Nephron (organoid): ENCODE results near the gene PKD1L1.
A peak's percentile ranks its signal among the peaks of the same experiment; 100 is the strongest.
"Not testable (repeated sequence)": the region's sequence is repeated elsewhere in the genome, so short reads cannot be mapped to it uniquely, and the experiment has no call there.

ENCODE experiments used
- H3K27ac Mint-ChIP-seq, 3 experiments: 2 replicates each; pipeline ENCODE4 v1.8.0; 2020; ENCODE audit warnings: mixed read lengths in 3 of 3, mild to moderate bottlenecking in 2 of 3, moderate library complexity in 1 of 3
- H3K27me3 Mint-ChIP-seq: 2 replicates; pipeline ENCODE4 v1.8.0; 2021; ENCODE audit warnings: low read depth, mild to moderate bottlenecking, moderate library complexity, mixed read lengths
- H3K36me3 Mint-ChIP-seq: 2 replicates; pipeline ENCODE4 v1.8.0; 2020; ENCODE audit warnings: low read depth, mixed read lengths
- H3K4me1 Mint-ChIP-seq: 2 replicates; pipeline ENCODE4 v1.8.0; 2020; ENCODE audit warnings: mixed read lengths
- H3K4me3 Mint-ChIP-seq, 3 experiments: 2 replicates each; pipeline ENCODE4 v1.8.0; 2020; ENCODE audit warnings: mild to moderate bottlenecking in 3 of 3, mixed read lengths in 3 of 3, moderate library complexity in 2 of 3
- H3K9me3 Mint-ChIP-seq: 2 replicates; pipeline ENCODE4 v1.8.0; 2020; ENCODE audit warnings: mixed read lengths
- TF ChIP-seq, protein P1 (sequence below), 3 experiments: fragments of 200-600 bp; sonication (generic); IDR thresholded peaks; one replicate each; pipeline ENCODE4 v1.5.0; 2021; ENCODE audit warnings: antibody characterized with exemption in 3 of 3; ENCODE audit not compliant: unreplicated experiment in 3 of 3

Gene PKD1L1

GRCh38 chr7:47988496-47989386 is 40.5 kb upstream of the PKD1L1 start:
- H3K4me1 Mint-ChIP-seq: peaks cover 18% of the 10 kb centered on the region
- TF ChIP-seq, protein P1, sequence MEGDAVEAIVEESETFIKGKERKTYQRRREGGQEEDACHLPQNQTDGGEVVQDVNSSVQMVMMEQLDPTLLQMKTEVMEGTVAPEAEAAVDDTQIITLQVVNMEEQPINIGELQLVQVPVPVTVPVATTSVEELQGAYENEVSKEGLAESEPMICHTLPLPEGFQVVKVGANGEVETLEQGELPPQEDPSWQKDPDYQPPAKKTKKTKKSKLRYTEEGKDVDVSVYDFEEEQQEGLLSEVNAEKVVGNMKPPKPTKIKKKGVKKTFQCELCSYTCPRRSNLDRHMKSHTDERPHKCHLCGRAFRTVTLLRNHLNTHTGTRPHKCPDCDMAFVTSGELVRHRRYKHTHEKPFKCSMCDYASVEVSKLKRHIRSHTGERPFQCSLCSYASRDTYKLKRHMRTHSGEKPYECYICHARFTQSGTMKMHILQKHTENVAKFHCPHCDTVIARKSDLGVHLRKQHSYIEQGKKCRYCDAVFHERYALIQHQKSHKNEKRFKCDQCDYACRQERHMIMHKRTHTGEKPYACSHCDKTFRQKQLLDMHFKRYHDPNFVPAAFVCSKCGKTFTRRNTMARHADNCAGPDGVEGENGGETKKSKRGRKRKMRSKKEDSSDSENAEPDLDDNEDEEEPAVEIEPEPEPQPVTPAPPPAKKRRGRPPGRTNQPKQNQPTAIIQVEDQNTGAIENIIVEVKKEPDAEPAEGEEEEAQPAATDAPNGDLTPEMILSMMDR (IDR thresholded peaks at IDR 0.05; ENCODE audit: unreplicated experiment in 3 of 3): peak; percentile 19 to 31 (median 25)
- peak overlapping the region in 1 of 3 experiments; percentile 9 for H3K4me3 Mint-ChIP-seq
- no peaks in the 10 kb centered on the region for H3K36me3 Mint-ChIP-seq
- peak overlapping the region; percentile 2 to 74 (median 60) for H3K27ac Mint-ChIP-seq
- no peaks in the 10 kb centered on the region for H3K9me3 Mint-ChIP-seq
- H3K27me3 Mint-ChIP-seq: peaks cover 4% of the 10 kb centered on the region

DNA sequence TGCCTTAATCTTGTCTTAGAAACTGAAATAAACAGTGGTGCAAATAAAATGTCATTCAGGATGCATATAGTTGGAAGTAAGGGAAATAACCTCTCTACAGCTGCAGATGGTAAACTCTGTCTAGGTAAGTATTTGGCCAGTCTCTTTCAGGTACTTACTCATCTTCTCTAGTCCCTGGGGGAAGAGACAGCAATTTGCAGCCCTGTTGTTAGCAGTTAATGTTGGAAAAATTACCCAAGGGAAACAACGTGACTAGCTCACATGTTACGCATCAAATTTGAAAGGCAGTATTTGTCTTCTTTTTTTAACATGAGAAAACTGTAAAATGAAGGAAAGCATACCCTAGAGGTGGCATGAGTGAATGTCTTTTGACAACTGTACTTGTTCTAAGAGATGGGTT is 34.3 kb upstream of the PKD1L1 start:
- TF ChIP-seq, protein P1 (IDR thresholded peaks at IDR 0.05; ENCODE audit: unreplicated experiment in 3 of 3): no peak
- H3K4me1 Mint-ChIP-seq: peaks cover 16% of the 10 kb centered on the region
- peaks cover 9% of the 10 kb centered on the region for H3K36me3 Mint-ChIP-seq
- no peaks in the 10 kb centered on the region for H3K9me3 Mint-ChIP-seq
- peak overlapping the region in 1 of 3 experiments; percentile 1 for H3K4me3 Mint-ChIP-seq
- H3K27me3 Mint-ChIP-seq: peaks cover 3% of the 10 kb centered on the region
- H3K27ac Mint-ChIP-seq: no peak overlapping the region

DNA sequence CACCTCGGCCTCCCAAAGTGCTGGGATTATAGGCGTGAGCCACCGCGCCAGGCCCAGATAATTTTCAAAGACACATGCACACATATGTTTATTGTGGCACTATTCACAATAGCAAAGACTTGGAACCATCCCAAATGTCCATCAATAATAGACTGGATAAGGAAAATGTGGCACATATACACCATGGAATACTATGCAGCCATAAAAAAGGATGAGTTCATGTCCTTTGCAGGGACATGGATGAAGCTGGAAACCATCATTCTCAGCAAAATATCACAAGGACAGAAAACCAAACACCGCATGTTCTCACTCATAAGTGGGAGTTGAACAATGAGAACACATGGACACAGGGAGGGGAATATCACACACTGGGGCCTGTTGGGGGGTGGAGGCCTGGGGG is 32.4 kb upstream of the PKD1L1 start:
- Mint-ChIP-seq H3K4me3 (peak overlapping the region in 1 of 3 experiments; percentile 28), H3K4me1 (peaks cover 21% of the 10 kb centered on the region), H3K36me3 (peaks cover 24% of the 10 kb centered on the region)
- not testable (repeated sequence) for H3K27ac Mint-ChIP-seq, H3K9me3 Mint-ChIP-seq, H3K27me3 Mint-ChIP-seq

DNA sequence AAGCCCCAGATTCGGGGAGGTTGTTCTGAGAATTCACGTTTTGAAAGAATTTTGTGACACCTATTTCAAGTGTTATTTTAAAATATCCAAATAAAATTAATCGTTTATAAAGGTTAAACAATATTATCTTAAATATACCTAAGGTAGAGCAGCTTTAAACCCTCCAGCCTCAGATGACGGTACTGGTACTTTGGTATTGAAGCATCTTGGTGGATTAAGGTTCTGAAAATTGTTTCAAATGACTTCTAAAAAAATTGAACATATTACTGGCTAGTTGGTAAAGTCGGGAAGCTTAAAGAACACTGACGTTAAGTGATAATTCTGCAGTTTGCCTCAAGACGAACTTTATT is 31.5 kb upstream of the PKD1L1 start:
- peaks cover 3% of the 10 kb centered on the region for H3K27me3 Mint-ChIP-seq
- H3K36me3 Mint-ChIP-seq: peaks cover 30% of the 10 kb centered on the region
- H3K27ac Mint-ChIP-seq: peak overlapping the region; percentile 91 to 96 (median 94)
- peak overlapping the region; percentile 88 to 89 (median 88) for H3K4me3 Mint-ChIP-seq
- no peaks in the 10 kb centered on the region for H3K9me3 Mint-ChIP-seq
- peaks cover 21% of the 10 kb centered on the region for H3K4me1 Mint-ChIP-seq
- TF ChIP-seq, protein P1 (IDR thresholded peaks at IDR 0.05; ENCODE audit: unreplicated experiment in 3 of 3): no peak

DNA sequence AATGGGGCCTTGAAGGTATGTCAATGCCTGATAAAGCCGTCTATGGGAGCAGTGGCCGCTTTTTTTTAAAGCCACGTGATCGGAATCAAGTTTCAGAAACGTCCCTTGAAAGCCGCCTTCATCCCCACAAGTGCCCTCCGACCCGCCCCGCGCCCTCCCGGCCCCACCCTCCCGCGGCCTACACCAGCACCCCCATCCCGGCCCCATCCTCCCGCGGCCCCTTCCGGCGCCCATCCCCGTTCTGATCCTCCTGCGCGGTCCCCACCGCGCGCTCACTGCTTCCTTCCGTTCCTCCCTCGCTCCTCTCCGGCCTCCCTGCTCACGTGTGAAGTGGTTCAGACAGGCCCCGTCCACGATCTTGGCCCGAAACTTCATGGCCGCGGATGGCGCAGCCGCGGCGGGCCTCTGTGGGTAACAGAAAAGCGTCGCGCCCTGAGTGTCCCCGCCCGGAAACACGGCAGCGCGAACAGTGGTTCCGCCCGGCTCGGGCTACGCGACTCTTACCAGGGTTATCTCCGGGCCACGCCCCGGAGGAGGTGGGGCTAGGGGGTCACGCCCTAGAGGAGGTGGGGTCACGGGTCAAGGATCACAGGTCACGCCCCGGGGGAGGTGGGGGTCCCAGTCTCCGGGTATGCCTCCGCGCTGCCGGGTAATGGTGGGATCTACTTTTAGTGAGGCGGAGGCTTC is 31.0 kb upstream of the PKD1L1 start, which contains the start of gene HUS1:
Gene HUS1 (minus strand): TSS at position 471 of the 687 bp plus-strand sequence. CDS start 96 bp downstream, at position 375.
- TF ChIP-seq, protein P1 (IDR thresholded peaks at IDR 0.05; ENCODE audit: unreplicated experiment in 3 of 3): no peak
- Mint-ChIP-seq H3K4me1 (peaks cover 21% of the 10 kb centered on the region), H3K36me3 (peaks cover 35% of the 10 kb centered on the region), H3K4me3 (peak within 1 kb of the TSS; percentile 88 to 89 (median 88)), H3K27me3 (peaks cover 3% of the 10 kb centered on the region), H3K9me3 (no peaks in the 10 kb centered on the region), H3K27ac (peak within 1 kb of the TSS; percentile 91 to 96 (median 94))

GRCh38 chr7:47978790-47979144 is 30.5 kb upstream of the PKD1L1 start:
- H3K36me3 Mint-ChIP-seq: peaks cover 40% of the 10 kb centered on the region
- H3K27ac Mint-ChIP-seq: peak overlapping the region; percentile 91 to 96 (median 94)
- H3K4me3 Mint-ChIP-seq: peak overlapping the region; percentile 88 to 89 (median 88)
- TF ChIP-seq, protein P1 (IDR thresholded peaks at IDR 0.05; ENCODE audit: unreplicated experiment in 3 of 3): no peak
- no peaks in the 10 kb centered on the region for H3K9me3 Mint-ChIP-seq
- H3K27me3 Mint-ChIP-seq: peaks cover 3% of the 10 kb centered on the region
- peaks cover 21% of the 10 kb centered on the region for H3K4me1 Mint-ChIP-seq
